WTC11 (cell line): Measurements from ENCODE around the gene XRCC5. TPM values are rescaled to one million over a fixed set of nuclear protein-coding genes. Genes with fewer than 3 reads are reported as not detected.

Experiments used
- ATAC-seq: fragments of 200-7000 bp; cut with Tn5 transposase; 2 replicates; pipeline ENCODE4 v1.10.0; 2021; ENCODE audit warnings: mild to moderate bottlenecking, moderate library complexity
- CTCF ChIA-PET: fragments of 300-600 bp; sonication (Branson Sonifier 250); formaldehyde crosslinking; loops from one replicate; lab custom pipeline; 2021; ENCODE audit warnings: antibody characterized with exemption; lab: Charles Lee
- POLR2A ChIA-PET: fragments of 350-600 bp; sonication (Branson Sonifier 250); formaldehyde crosslinking; loops from one replicate; lab custom pipeline; 2021; ENCODE audit warnings: antibody characterized with exemption; lab: Charles Lee
- DNase-seq: peaks from one replicate; pipeline ENCODE4 v3.0.0; 2021; ENCODE audit warnings: low spot score
- H3K27ac Mint-ChIP-seq: 2 replicates; pipeline ENCODE4 v1.8.0; 2021; ENCODE audit warnings: mixed read lengths
- H3K27me3 Mint-ChIP-seq: 2 replicates; pipeline ENCODE4 v1.8.0; 2021; ENCODE audit warnings: low read depth, mild to moderate bottlenecking, moderate library complexity, mixed read lengths
- H3K36me3 Mint-ChIP-seq: 2 replicates; pipeline ENCODE4 v1.8.0; 2021; ENCODE audit warnings: mixed read lengths
- H3K4me1 Mint-ChIP-seq: 2 replicates; pipeline ENCODE4 v1.8.0; 2022; ENCODE audit warnings: mixed read lengths
- H3K4me3 Mint-ChIP-seq: 2 replicates; pipeline ENCODE4 v1.8.0; 2021; ENCODE audit warnings: mild to moderate bottlenecking, moderate library complexity, mixed read lengths
- H3K9me3 Mint-ChIP-seq: 2 replicates; pipeline ENCODE4 v1.8.0; 2021; ENCODE audit warnings: mixed read lengths
- CBFB ChIP-seq: sonication (generic); formaldehyde crosslinking; IDR thresholded peaks from 2 replicates; pipeline ENCODE4 v1.8.1; 2022; ENCODE audit warnings: mild to moderate bottlenecking, low read depth, missing genetic modification reagents
- CTCF ChIP-seq: fragments of 200-600 bp; IDR thresholded peaks from 2 replicates; pipeline ENCODE4 v1.8.0; 2022; ENCODE audit warnings: antibody characterized with exemption
- ESRRA ChIP-seq: sonication (generic); formaldehyde crosslinking; IDR thresholded peaks from 2 replicates; pipeline ENCODE4 v1.8.1; 2022; ENCODE audit warnings: mild to moderate bottlenecking, missing genetic modification reagents, borderline replicate concordance
- GTF2I ChIP-seq: fragments of 250-450 bp; sonication (Bioruptor Pico); conservative IDR thresholded peaks from 2 replicates; pipeline ENCODE4 v1.4.0; 2021; ENCODE audit warnings: mild to moderate bottlenecking
- JUN ChIP-seq: sonication (generic); formaldehyde crosslinking; IDR thresholded peaks from 2 replicates; pipeline ENCODE4 v1.8.0; 2023; ENCODE audit warnings: mild to moderate bottlenecking, missing genetic modification reagents
- MXD4 ChIP-seq: fragments of 250-450 bp; sonication (Bioruptor Pico); IDR thresholded peaks from 2 replicates; pipeline ENCODE4 v1.8.0; 2021; ENCODE audit warnings: mild to moderate bottlenecking, moderate library complexity, borderline replicate concordance
- NFE2L1 ChIP-seq: sonication (generic); formaldehyde crosslinking; IDR thresholded peaks from 2 replicates; pipeline ENCODE4 v1.8.1; 2023; ENCODE audit warnings: missing genetic modification reagents
- STAT6 ChIP-seq: sonication (generic); formaldehyde crosslinking; conservative IDR thresholded peaks from 2 replicates; pipeline ENCODE4 v1.8.1; 2023; ENCODE audit warnings: mild to moderate bottlenecking, low read depth, missing genetic modification reagents, moderate library complexity
- TEAD4 ChIP-seq: sonication (generic); formaldehyde crosslinking; IDR thresholded peaks from 2 replicates; pipeline ENCODE4 v1.8.0; 2022; ENCODE audit warnings: mild to moderate bottlenecking, missing genetic modification reagents
- ZBTB21 ChIP-seq: sonication (generic); formaldehyde crosslinking; IDR thresholded peaks from 2 replicates; pipeline ENCODE4 v1.8.1; 2023; ENCODE audit warnings: mild to moderate bottlenecking, missing genetic modification reagents, borderline replicate concordance
- total RNA-seq: library from RNA; stranded (reverse); gene quantifications from 3 replicates; pipeline ENCODE4 v1.2.3, GENCODE V29; 2021
- TF ChIP-seq, protein P1 (sequence below): sonication (generic); formaldehyde crosslinking; IDR thresholded peaks from 2 replicates; pipeline ENCODE4 v1.8.0; 2023; ENCODE audit warnings: missing genetic modification reagents, mild to moderate bottlenecking, borderline replicate concordance
- TF ChIP-seq, protein P2 (sequence below): sonication (generic); formaldehyde crosslinking; IDR thresholded peaks from 2 replicates; pipeline ENCODE4 v1.8.1; 2023; ENCODE audit warnings: mild to moderate bottlenecking, moderate library complexity, missing genetic modification reagents
- TF ChIP-seq, protein P3 (sequence below): sonication (generic); formaldehyde crosslinking; IDR thresholded peaks from 2 replicates; pipeline ENCODE4 v1.8.0; 2023; ENCODE audit warnings: mild to moderate bottlenecking, missing genetic modification reagents
- TF ChIP-seq, protein P4 (sequence below): sonication (generic); formaldehyde crosslinking; IDR thresholded peaks from 2 replicates; pipeline ENCODE4 v1.8.1; 2023; ENCODE audit warnings: mild to moderate bottlenecking, missing genetic modification reagents, borderline replicate concordance
- TF ChIP-seq, protein P5 (sequence below): fragments of 250-450 bp; sonication (Bioruptor Pico); IDR thresholded peaks from 2 replicates; pipeline ENCODE4 v1.9.0; 2021; ENCODE audit warnings: moderate library complexity, mild to moderate bottlenecking, inconsistent platforms, borderline replicate concordance

The XRCC5 gene
- total RNA-seq, 1 experiment from 2014 or later = 522 TPM

GRCh38 chr2:216161967-216162366, 52.8 kb downstream of the XRCC5 start (continued):
- TF ChIP-seq, protein P1, sequence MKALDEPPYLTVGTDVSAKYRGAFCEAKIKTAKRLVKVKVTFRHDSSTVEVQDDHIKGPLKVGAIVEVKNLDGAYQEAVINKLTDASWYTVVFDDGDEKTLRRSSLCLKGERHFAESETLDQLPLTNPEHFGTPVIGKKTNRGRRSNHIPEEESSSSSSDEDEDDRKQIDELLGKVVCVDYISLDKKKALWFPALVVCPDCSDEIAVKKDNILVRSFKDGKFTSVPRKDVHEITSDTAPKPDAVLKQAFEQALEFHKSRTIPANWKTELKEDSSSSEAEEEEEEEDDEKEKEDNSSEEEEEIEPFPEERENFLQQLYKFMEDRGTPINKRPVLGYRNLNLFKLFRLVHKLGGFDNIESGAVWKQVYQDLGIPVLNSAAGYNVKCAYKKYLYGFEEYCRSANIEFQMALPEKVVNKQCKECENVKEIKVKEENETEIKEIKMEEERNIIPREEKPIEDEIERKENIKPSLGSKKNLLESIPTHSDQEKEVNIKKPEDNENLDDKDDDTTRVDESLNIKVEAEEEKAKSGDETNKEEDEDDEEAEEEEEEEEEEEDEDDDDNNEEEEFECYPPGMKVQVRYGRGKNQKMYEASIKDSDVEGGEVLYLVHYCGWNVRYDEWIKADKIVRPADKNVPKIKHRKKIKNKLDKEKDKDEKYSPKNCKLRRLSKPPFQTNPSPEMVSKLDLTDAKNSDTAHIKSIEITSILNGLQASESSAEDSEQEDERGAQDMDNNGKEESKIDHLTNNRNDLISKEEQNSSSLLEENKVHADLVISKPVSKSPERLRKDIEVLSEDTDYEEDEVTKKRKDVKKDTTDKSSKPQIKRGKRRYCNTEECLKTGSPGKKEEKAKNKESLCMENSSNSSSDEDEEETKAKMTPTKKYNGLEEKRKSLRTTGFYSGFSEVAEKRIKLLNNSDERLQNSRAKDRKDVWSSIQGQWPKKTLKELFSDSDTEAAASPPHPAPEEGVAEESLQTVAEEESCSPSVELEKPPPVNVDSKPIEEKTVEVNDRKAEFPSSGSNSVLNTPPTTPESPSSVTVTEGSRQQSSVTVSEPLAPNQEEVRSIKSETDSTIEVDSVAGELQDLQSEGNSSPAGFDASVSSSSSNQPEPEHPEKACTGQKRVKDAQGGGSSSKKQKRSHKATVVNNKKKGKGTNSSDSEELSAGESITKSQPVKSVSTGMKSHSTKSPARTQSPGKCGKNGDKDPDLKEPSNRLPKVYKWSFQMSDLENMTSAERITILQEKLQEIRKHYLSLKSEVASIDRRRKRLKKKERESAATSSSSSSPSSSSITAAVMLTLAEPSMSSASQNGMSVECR (CRISPR knock-in tag) = no peak
- no peak for TF ChIP-seq ZBTB21 (CRISPR knock-in tag)
- TF ChIP-seq TEAD4 (CRISPR knock-in tag) = no peak
- no peak for TF ChIP-seq MXD4
- TF ChIP-seq, protein P2, sequence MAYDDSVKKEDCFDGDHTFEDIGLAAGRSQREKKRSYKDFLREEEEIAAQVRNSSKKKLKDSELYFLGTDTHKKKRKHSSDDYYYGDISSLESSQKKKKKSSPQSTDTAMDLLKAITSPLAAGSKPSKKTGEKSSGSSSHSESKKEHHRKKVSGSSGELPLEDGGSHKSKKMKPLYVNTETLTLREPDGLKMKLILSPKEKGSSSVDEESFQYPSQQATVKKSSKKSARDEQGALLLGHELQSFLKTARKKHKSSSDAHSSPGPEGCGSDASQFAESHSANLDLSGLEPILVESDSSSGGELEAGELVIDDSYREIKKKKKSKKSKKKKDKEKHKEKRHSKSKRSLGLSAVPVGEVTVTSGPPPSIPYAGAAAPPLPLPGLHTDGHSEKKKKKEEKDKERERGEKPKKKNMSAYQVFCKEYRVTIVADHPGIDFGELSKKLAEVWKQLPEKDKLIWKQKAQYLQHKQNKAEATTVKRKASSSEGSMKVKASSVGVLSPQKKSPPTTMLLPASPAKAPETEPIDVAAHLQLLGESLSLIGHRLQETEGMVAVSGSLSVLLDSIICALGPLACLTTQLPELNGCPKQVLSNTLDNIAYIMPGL (CRISPR knock-in tag) = no peak
- TF ChIP-seq CTCF = no peak
- TF ChIP-seq ESRRA (CRISPR knock-in tag) = no peak

DNA sequence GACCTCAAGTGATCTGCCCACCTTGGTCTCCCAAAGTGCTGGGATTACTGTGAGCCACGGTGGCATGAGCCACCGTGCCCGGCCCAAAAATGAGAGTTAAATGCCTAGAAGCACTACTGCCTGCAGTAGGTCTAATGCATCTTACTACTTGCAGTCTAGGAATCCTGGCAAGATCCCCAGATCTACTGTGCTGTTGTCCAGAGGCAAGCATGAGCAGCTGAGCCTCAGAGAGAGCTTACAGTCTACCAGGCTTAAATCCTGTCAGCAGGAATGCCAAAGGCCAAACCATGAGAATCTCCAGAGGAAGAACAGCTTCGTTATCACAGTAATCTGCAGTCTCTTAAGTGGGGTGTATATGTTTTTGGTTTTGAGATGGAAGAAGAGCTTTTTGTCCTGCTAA, 54.4 kb downstream of the XRCC5 start:
- no peaks in the 10 kb centered on the region for H3K27me3 Mint-ChIP-seq
- TF ChIP-seq STAT6 (CRISPR knock-in tag) (no peak), JUN (no peak), CBFB (no peak), GTF2I (no peak), ESRRA (CRISPR knock-in tag) (no peak), NFE2L1 (CRISPR knock-in tag) (no peak)
- TF ChIP-seq, protein P3, sequence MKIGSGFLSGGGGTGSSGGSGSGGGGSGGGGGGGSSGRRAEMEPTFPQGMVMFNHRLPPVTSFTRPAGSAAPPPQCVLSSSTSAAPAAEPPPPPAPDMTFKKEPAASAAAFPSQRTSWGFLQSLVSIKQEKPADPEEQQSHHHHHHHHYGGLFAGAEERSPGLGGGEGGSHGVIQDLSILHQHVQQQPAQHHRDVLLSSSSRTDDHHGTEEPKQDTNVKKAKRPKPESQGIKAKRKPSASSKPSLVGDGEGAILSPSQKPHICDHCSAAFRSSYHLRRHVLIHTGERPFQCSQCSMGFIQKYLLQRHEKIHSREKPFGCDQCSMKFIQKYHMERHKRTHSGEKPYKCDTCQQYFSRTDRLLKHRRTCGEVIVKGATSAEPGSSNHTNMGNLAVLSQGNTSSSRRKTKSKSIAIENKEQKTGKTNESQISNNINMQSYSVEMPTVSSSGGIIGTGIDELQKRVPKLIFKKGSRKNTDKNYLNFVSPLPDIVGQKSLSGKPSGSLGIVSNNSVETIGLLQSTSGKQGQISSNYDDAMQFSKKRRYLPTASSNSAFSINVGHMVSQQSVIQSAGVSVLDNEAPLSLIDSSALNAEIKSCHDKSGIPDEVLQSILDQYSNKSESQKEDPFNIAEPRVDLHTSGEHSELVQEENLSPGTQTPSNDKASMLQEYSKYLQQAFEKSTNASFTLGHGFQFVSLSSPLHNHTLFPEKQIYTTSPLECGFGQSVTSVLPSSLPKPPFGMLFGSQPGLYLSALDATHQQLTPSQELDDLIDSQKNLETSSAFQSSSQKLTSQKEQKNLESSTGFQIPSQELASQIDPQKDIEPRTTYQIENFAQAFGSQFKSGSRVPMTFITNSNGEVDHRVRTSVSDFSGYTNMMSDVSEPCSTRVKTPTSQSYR (CRISPR knock-in tag) = no peak
- TF ChIP-seq, protein P4, sequence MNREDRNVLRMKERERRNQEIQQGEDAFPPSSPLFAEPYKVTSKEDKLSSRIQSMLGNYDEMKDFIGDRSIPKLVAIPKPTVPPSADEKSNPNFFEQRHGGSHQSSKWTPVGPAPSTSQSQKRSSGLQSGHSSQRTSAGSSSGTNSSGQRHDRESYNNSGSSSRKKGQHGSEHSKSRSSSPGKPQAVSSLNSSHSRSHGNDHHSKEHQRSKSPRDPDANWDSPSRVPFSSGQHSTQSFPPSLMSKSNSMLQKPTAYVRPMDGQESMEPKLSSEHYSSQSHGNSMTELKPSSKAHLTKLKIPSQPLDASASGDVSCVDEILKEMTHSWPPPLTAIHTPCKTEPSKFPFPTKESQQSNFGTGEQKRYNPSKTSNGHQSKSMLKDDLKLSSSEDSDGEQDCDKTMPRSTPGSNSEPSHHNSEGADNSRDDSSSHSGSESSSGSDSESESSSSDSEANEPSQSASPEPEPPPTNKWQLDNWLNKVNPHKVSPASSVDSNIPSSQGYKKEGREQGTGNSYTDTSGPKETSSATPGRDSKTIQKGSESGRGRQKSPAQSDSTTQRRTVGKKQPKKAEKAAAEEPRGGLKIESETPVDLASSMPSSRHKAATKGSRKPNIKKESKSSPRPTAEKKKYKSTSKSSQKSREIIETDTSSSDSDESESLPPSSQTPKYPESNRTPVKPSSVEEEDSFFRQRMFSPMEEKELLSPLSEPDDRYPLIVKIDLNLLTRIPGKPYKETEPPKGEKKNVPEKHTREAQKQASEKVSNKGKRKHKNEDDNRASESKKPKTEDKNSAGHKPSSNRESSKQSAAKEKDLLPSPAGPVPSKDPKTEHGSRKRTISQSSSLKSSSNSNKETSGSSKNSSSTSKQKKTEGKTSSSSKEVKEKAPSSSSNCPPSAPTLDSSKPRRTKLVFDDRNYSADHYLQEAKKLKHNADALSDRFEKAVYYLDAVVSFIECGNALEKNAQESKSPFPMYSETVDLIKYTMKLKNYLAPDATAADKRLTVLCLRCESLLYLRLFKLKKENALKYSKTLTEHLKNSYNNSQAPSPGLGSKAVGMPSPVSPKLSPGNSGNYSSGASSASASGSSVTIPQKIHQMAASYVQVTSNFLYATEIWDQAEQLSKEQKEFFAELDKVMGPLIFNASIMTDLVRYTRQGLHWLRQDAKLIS = no peak
- TF ChIP-seq, protein P5, sequence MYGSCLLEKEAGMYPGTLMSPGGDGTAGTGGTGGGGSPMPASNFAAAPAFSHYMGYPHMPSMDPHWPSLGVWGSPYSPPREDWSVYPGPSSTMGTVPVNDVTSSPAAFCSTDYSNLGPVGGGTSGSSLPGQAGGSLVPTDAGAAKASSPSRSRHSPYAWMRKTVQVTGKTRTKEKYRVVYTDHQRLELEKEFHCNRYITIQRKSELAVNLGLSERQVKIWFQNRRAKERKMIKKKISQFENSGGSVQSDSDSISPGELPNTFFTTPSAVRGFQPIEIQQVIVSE = no peak
- no peak for DNase-seq
- peaks cover 90% of the 10 kb centered on the region for H3K36me3 Mint-ChIP-seq
- no peak overlapping the region; the same call in 1 of the 2 replicates for H3K27ac Mint-ChIP-seq
- ChIA-PET CTCF (interaction anchor here (1.3 kb wide), 1 partner anchor 49 kb away, joined by 3 read pairs; no protein-coding TSS in a partner anchor), POLR2A (interaction anchor here (0.6 kb wide), 1 partner anchor 52 kb away, joined by 3 read pairs; no protein-coding TSS in a partner anchor)
- no peaks in the 10 kb centered on the region for H3K4me1 Mint-ChIP-seq
- no peak for ATAC-seq
- no peak overlapping the region for H3K4me3 Mint-ChIP-seq
- no peaks in the 10 kb centered on the region for H3K9me3 Mint-ChIP-seq
